ENCODE measurements around the gene LCN15. TPM values are rescaled to one million over a fixed set of nuclear protein-coding genes. Genes with fewer than 3 reads are reported as not detected.
"Not testable (repeated sequence)": the region's sequence is repeated elsewhere in the genome, so short reads cannot be mapped to it uniquely, and the experiment has no call there.

The LCN15 gene
- total RNA-seq, 4 donors from 2014 or later = not detected

- WGBS, 2 donors = 68 to 73% methylated on average over 3 of the region's 3 CpGs
- TF ChIP-seq POLR2A (IDR thresholded peaks at IDR 0.05) (no peak), CTCF (IDR thresholded peaks at IDR 0.05) (no peak), EP300 (IDR thresholded peaks at IDR 0.05) (no peak)
- H3K27ac ChIP-seq = peak overlapping the region; percentile 2 to 98 (median 88)
- H3K36me3 ChIP-seq = peaks cover 0 to 21% (median 0%) of the 10 kb centered on the region in 3 donors
- H3K27me3 ChIP-seq = no peaks in the 10 kb centered on the region
- DNase-seq (ENCODE audit: low spot score in 2 of 2) = no peak
- peaks cover 0 to 48% (median 25%) of the 10 kb centered on the region in 4 donors for H3K4me1 ChIP-seq
- no peak overlapping the region for H3K4me3 ChIP-seq
- no peaks in the 10 kb centered on the region for H3K9me3 ChIP-seq
Observed at GRCh38 chr9:136789523-136789937, 25.2 kb upstream of the LCN15 start.

GRCh38 chr9:136788644-136789522, 24.6 kb upstream of the LCN15 start:
- H3K36me3 ChIP-seq = peaks cover 0 to 15% (median 0%) of the 10 kb centered on the region in 3 donors
- H3K4me3 ChIP-seq; DNase-seq (ENCODE audit: low spot score in 2 of 2); H3K9me3 ChIP-seq; H3K27me3 ChIP-seq: not testable (repeated sequence)
- H3K4me1 ChIP-seq = peaks cover 0 to 51% (median 25%) of the 10 kb centered on the region in 4 donors
- peak overlapping the region in 3 of 4 donors; percentile 2 to 98 (median 94) for H3K27ac ChIP-seq
- WGBS, 2 donors = 77 to 79% methylated on average over 27 of the region's 27 CpGs

DNA sequence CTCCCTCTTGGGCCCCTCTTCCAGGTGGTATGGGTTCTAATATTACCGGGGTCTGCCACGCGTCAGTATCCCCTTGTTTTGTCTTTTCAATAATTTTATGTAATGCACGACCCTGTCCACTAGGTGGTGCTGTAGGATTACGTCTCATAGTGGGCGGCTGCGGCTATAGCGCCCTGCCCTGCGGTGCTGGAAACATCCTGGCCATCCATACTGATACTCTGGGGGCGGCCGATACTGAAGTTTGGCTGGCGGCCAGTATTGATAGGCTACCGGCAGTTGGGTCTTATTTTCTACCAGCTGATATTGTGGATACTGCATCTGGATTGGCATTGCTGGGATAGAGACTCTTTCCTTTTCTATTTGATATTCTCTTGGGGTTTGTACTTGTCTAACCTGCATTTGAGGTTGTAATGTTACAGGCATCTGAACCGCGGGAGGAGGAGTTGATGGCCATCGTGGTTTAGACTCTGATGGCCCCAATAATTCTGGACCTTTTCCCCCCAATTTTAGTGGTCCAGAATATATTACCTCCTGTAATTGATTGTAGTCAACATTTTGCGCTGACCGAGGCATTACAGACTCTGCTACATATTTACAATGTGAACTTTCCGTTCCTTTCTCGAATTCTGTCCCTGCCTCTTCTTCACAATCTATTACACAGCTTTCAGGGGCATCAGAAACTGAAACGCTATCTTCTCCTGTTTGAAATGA, 23.5 kb upstream of the LCN15 start:
- TF ChIP-seq CTCF (IDR thresholded peaks at IDR 0.05) = peak; percentile 72 to 91 (median 86)
- TF ChIP-seq EP300 (IDR thresholded peaks at IDR 0.05) = peak in 1 of 2 donors; percentile 18
- TF ChIP-seq POLR2A (IDR thresholded peaks at IDR 0.05) = no peak
- no peaks in the 10 kb centered on the region for H3K27me3 ChIP-seq
- H3K4me3 ChIP-seq = no peak overlapping the region
- peak in 1 of 2 donors; percentile 77 for DNase-seq (ENCODE audit: low spot score in 2 of 2)
- peak overlapping the region in 3 of 4 donors; percentile 61 to 84 (median 70) for H3K27ac ChIP-seq
- peaks cover 0 to 42% (median 25%) of the 10 kb centered on the region in 4 donors for H3K4me1 ChIP-seq
- no peaks in the 10 kb centered on the region for H3K9me3 ChIP-seq
- peaks cover 0 to 4% (median 0%) of the 10 kb centered on the region in 3 donors for H3K36me3 ChIP-seq
- WGBS, 2 donors = 21 to 22% methylated on average over 21 of the region's 21 CpGs

DNA sequence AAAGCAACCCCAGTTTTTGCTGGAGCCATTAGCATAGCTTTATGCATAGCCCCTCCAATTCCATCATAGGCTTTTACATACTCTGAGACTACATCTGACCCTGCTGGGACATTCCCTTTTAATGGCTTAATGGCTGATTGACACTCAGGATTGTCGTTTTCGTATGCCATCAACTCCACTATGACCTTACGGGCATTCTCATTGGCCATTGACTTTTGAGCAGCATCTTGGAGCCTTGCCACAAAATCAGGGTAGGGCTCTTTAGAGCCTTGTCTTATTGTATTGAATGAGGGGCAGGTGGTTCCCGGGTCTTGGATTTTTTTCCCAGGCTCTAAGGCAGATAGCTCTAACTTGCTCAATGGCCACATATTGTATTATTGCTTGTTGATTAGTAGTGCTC, 22.7 kb upstream of the LCN15 start:
- H3K27ac ChIP-seq = peak overlapping the region; percentile 61 to 84 (median 67)
- H3K36me3 ChIP-seq; DNase-seq (ENCODE audit: low spot score in 2 of 2); H3K27me3 ChIP-seq; H3K9me3 ChIP-seq; H3K4me3 ChIP-seq: not testable (repeated sequence)
- H3K4me1 ChIP-seq = peaks cover 0 to 33% (median 21%) of the 10 kb centered on the region in 4 donors
- WGBS, 2 donors = 27% methylated on average over 4 of the region's 4 CpGs

- H3K9me3 ChIP-seq = no peaks in the 10 kb centered on the region
- peaks cover 0 to 28% (median 17%) of the 10 kb centered on the region in 4 donors for H3K4me1 ChIP-seq
- no peak overlapping the region for H3K4me3 ChIP-seq
- WGBS, 2 donors = 35 to 55% methylated on average over 10 of the region's 10 CpGs
- H3K27me3 ChIP-seq = no peaks in the 10 kb centered on the region
- H3K27ac ChIP-seq = peak overlapping the region; percentile 61 to 84 (median 67)
- no peaks in the 10 kb centered on the region for H3K36me3 ChIP-seq
- TF ChIP-seq CTCF (IDR thresholded peaks at IDR 0.05) = no peak
- TF ChIP-seq EP300 (IDR thresholded peaks at IDR 0.05) = no peak
- TF ChIP-seq POLR2A (IDR thresholded peaks at IDR 0.05) = no peak
- no peak for DNase-seq (ENCODE audit: low spot score in 2 of 2)
Observed at GRCh38 chr9:136786451-136786850, 22.1 kb upstream of the LCN15 start.

DNA sequence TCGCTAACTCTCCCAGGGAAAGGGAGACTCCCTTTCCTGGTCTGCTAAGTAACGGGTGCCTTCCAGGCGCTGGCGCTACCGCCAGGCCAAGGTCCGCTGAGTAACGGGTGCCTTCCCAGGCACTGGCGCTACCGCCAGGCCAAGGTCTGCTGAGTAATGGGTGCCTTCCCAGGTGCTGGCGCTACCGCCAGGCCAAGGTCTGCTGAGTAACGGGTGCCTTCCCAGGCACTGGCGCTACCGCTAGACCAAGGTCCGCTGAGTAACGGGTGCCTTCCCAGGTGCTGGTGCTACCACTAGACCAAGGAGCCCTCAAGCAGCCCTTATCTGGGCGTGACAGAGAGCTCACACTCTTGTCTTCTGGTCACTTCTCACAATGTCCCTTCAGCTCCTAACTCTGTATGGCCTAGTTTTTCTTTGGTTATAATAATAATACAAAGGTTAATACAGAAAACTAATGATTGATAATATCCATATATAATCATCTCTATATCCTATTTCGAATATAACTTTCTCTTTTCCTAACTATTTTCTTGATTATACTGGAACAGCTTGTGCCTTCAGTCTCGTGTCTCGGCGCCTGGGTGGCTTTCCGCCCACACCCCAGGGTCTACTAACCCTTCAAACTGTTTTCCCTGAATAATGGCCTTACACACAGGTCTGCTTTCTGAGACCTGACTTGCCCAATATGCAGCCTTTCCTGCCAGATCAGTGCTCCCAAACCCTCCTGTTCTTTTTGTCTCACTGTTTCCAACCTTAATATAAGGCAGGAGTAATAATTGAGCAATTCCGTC, 21.4 kb upstream of the LCN15 start:
- WGBS, 2 donors = 78 to 88% methylated on average over 13 to 23 of the region's 23 CpGs

More for the DNA sequence above, 21.4 kb upstream of the LCN15 start:
- H3K9me3 ChIP-seq; H3K27me3 ChIP-seq; H3K36me3 ChIP-seq; DNase-seq (ENCODE audit: low spot score in 2 of 2); H3K4me3 ChIP-seq: not testable (repeated sequence)
- Histone ChIP-seq H3K4me1 (peaks cover 0 to 26% (median 17%) of the 10 kb centered on the region in 4 donors), H3K27ac (peak overlapping the region; percentile 61 to 84 (median 67))

Measured in tibial nerve (tissue), 4 donors.